K562 (cell line): ENCODE data around the gene ACHE. TPM values are rescaled to one million over a fixed set of nuclear protein-coding genes. Genes with fewer than 3 reads are reported as not detected.

Experiments
- ATAC-seq: fragments of 200-7000 bp; cut with Tn5 transposase; 3 replicates; pipeline ENCODE4 v1.9.1; 2020; ENCODE audit warnings: moderate library complexity
- BruUV-seq: library from RNA; stranded (reverse); fragments of 400-500 nt; replicated peaks from 2 replicates; lab custom pipeline; 2021; lab: Mats Ljungman, UMichigan
- CTCF ChIA-PET: fragments of 300-600 bp; formaldehyde crosslinking; extraction: SDS; loops from one replicate; lab custom pipeline; 2021; ENCODE audit warnings: low intra/inter-chr PET ratio; lab: Yijun Ruan, JAX
- POLR2A ChIA-PET: fragments of 300-600, 350-650 bp; sonication (Branson Sonifier 250); formaldehyde crosslinking; extraction: SDS; loops from one replicate; lab custom pipeline; 2021; ENCODE audit warnings: antibody characterized with exemption, inconsistent platforms; lab: Yijun Ruan, JAX
- DNase-seq, 4 experiments: peaks; one replicate each; pipeline versions ENCODE4 v3.0.0 to v3.0.0-alpha.2; 2011 to 2018; ENCODE audit warnings: low spot score in 3 of 4, mixed read lengths in 3 of 4; ENCODE audit errors: extremely low read depth in 1 of 4
- FAIRE-seq: peaks from 2 replicates; lab custom pipeline; 2011; peaks lifted over from hg19 to GRCh38; lab: Jason Lieb, UNC
- H2AFZ ChIP-seq: 2 replicates; pipeline ENCODE4 v1.6.0; 2011; ENCODE audit warnings: low read depth, low read length, control low read depth, inconsistent platforms
- H3K27ac ChIP-seq: fragments of 200-600 bp; 3 replicates; pipeline ENCODE4 v1.8.0; 2011; ENCODE audit warnings: low read depth, mild to moderate bottlenecking, control low read depth, inconsistent platforms, low read length, moderate library complexity, mixed read lengths; ENCODE audit errors: extremely low read depth
- H3K27me3 ChIP-seq, 2 experiments: fragments of 300-600 bp in 1 of 2; 2 replicates in 1 of 2; 3 replicates in 1 of 2; pipeline versions ENCODE4 v1.6.0 to v1.8.0; 2011; ENCODE audit warnings: inconsistent platforms in 2 of 2, low read length in 2 of 2, mild to moderate bottlenecking in 1 of 2, mixed read lengths in 1 of 2, moderate library complexity in 1 of 2; ENCODE audit not compliant: control insufficient read depth in 2 of 2, insufficient read depth in 2 of 2
- H3K36me3 ChIP-seq: fragments of 300-600 bp; 3 replicates; pipeline ENCODE4 v1.8.0; 2011; ENCODE audit warnings: mild to moderate bottlenecking, low read length, inconsistent platforms; ENCODE audit not compliant: control insufficient read depth, insufficient read depth
- H3K4me1 ChIP-seq, 2 experiments: fragments of 200-600 bp in 1 of 2; replicated peaks in 1 of 2; 2 replicates in 1 of 2; 3 replicates in 1 of 2; pipeline versions ENCODE4 v1.5.1 to v1.8.0; 2011; ENCODE audit warnings: inconsistent platforms in 2 of 2, low read length in 2 of 2, mild to moderate bottlenecking in 1 of 2, mixed read lengths in 1 of 2, moderate library complexity in 1 of 2; ENCODE audit not compliant: control insufficient read depth in 2 of 2, insufficient read depth in 2 of 2
- H3K4me2 ChIP-seq: 2 replicates; pipeline ENCODE4 v1.6.1; 2011; ENCODE audit warnings: low read length, control low read depth, inconsistent platforms, mixed read lengths; ENCODE audit not compliant: insufficient read depth
- H3K4me3 ChIP-seq: fragments of 200-600 bp; sonication (generic), shearing (Covaris generic); 2 replicates; pipeline ENCODE4 v1.5.1; 2016; ENCODE audit warnings: control low read depth, inconsistent platforms
- H3K79me2 ChIP-seq: fragments of 200-600 bp; 3 replicates; pipeline ENCODE4 v1.8.0; 2011; ENCODE audit warnings: low read length, inconsistent platforms; ENCODE audit not compliant: control insufficient read depth, insufficient read depth
- H3K9ac ChIP-seq, 2 experiments: 2 replicates each; pipeline versions ENCODE4 v1.6.0 to v1.6.1; 2011; ENCODE audit warnings: low read depth in 2 of 2, low read length in 2 of 2, control low read depth in 1 of 2, inconsistent platforms in 1 of 2, mild to moderate bottlenecking in 1 of 2, mixed read lengths in 1 of 2; ENCODE audit not compliant: insufficient read depth in 1 of 2
- H3K9me1 ChIP-seq: one replicate; pipeline ENCODE4 v1.6.0; 2011; ENCODE audit warnings: inconsistent platforms, mild to moderate bottlenecking, low read length, moderate library complexity; ENCODE audit not compliant: control insufficient read depth, insufficient read depth
- H3K9me3 ChIP-seq: replicated peaks from 2 replicates; pipeline ENCODE4 v1.5.1; 2011; ENCODE audit warnings: low read depth, low read length, inconsistent platforms; ENCODE audit not compliant: control insufficient read depth, insufficient read depth
- H4K20me1 ChIP-seq: replicated peaks from 2 replicates; pipeline ENCODE4 v1.6.1; 2011; ENCODE audit warnings: low read length, inconsistent platforms, mixed read lengths; ENCODE audit not compliant: control insufficient read depth, insufficient read depth
- BCL6 ChIP-seq: fragments of 250-450 bp; sonication (Bioruptor Pico); IDR thresholded peaks from 2 replicates; pipeline ENCODE4 v1.4.0; 2020
- CXXC5 ChIP-seq: fragments of 250-450 bp; sonication (Bioruptor Pico); IDR thresholded peaks from 2 replicates; pipeline ENCODE4 v1.8.0; 2022; ENCODE audit warnings: inconsistent platforms, mild to moderate bottlenecking, moderate library complexity
- E2F3 ChIP-seq: fragments of 250-450 bp; sonication (Bioruptor Pico); IDR thresholded peaks from 2 replicates; pipeline ENCODE4 v1.4.0; 2020; ENCODE audit warnings: mild to moderate bottlenecking
- ELF1 ChIP-seq: fragments of 200-800 bp; sonication (Bioruptor generic); IDR thresholded peaks from 2 replicates; pipeline ENCODE4 v1.6.1; 2016; ENCODE audit warnings: missing genetic modification characterization, missing compliant biosample characterization
- GATAD2A ChIP-seq: fragments of 450-650 bp; IDR thresholded peaks from 2 replicates; pipeline ENCODE4 v1.6.1; 2017
- HDAC2 ChIP-seq: fragments of 450-650 bp; IDR thresholded peaks from 2 replicates; pipeline ENCODE4 v1.6.1; 2016; ENCODE audit warnings: mild to moderate bottlenecking
- KLF16 ChIP-seq: IDR thresholded peaks from 2 replicates; pipeline ENCODE4 v1.6.1; 2016; ENCODE audit warnings: antibody characterized with exemption
- SAP30 ChIP-seq: fragments of 200-600 bp; sonication (generic); IDR thresholded peaks from 2 replicates; pipeline ENCODE4 v1.6.1; 2012; ENCODE audit warnings: borderline replicate concordance, low read depth, mild to moderate bottlenecking, moderate library complexity, low read length, control low read depth, inconsistent platforms; ENCODE audit not compliant: insufficient read depth, poor library complexity, severe bottlenecking
- TBL1XR1 ChIP-seq, 2 experiments: IDR thresholded peaks; 2 replicates each; pipeline ENCODE4 v1.6.1; 2012; ENCODE audit warnings: improper control_type of control experiment in 2 of 2, low read length in 2 of 2, mild to moderate bottlenecking in 1 of 2
- TEAD2 ChIP-seq: fragments of 450-650 bp; IDR thresholded peaks from 2 replicates; pipeline ENCODE4 v1.6.1; 2016; ENCODE audit warnings: missing genetic modification characterization, control low read depth, missing compliant biosample characterization
- TGIF2 ChIP-seq: sonication (generic); formaldehyde crosslinking; IDR thresholded peaks from 2 replicates; pipeline ENCODE4 v1.8.1; 2022; ENCODE audit warnings: mild to moderate bottlenecking, missing genetic modification reagents, moderate library complexity
- XRCC5 ChIP-seq: fragments of 200-400 bp; formaldehyde crosslinking; IDR thresholded peaks from 2 replicates; pipeline ENCODE4 v1.6.1; 2017; ENCODE audit warnings: low read depth, mild to moderate bottlenecking, low read length
- ZNF174 ChIP-seq: fragments of 250-450 bp; sonication (Bioruptor Pico); IDR thresholded peaks from 2 replicates; pipeline ENCODE4 v1.4.0; 2020; ENCODE audit warnings: mild to moderate bottlenecking
- ZNF253 ChIP-seq: fragments of 250-450 bp; sonication (Bioruptor Pico); conservative IDR thresholded peaks from 2 replicates; pipeline ENCODE4 v1.6.1; 2021; ENCODE audit warnings: mild to moderate bottlenecking
- ZNF274 ChIP-seq: IDR thresholded peaks from 2 replicates; pipeline ENCODE4 v1.6.1; 2011; ENCODE audit warnings: low read depth, mild to moderate bottlenecking, low read length, moderate library complexity, borderline replicate concordance
- WGBS: fragments of 100-300 bp; shearing (Covaris generic); methylation state at CpG from one replicate; pipeline ENCODE4 v1.1.6; 2016; ENCODE audit warnings: low coverage, mixed read lengths; ENCODE audit not compliant: insufficient coverage; ENCODE audit errors: missing lambda C conversion rate; 5-methylcytosine and 5-hydroxymethylcytosine counted together
- in situ Hi-C: fragments of 300-500 bp; cut with MboI; formaldehyde crosslinking; loops from 4 replicates; pipeline ENCODE4 v1.15.0; 2018; ENCODE audit warnings: inconsistent platforms, mixed read lengths
- intact Hi-C: fragments of 100-400 bp; cut with micrococcal nuclease; formaldehyde crosslinking; loops from 2 replicates; pipeline ENCODE4 v1.14.2; 2022
- polyA plus RNA-seq, 8 experiments: library from polyadenylated mRNA; depleted of rRNA in 4 of 8; stranded (reverse) in 5 of 8; unstranded in 3 of 8; fragments of >200 nt; fragmentation: Nextera tagmentation in 2 of 8; fragmentation: Illumina TruSeq in 1 of 8; extraction: Ambion mirVana in 2 of 8; extraction: Trizol in 1 of 8; gene quantifications; 2 replicates each; pipeline versions ENCODE4 v1.2.1 to v1.2.3, GENCODE V29; 2011 to 2014; ENCODE audit warnings: inconsistent platforms in 1 of 8, missing spikeins in 1 of 8
- total RNA-seq, 7 experiments: library from RNA; depleted of rRNA in 6 of 7; stranded (reverse); fragments of >200 nt in 6 of 7; fragmentation: Illumina TruSeq in 2 of 7; extraction: Trizol in 2 of 7; gene quantifications; 2 replicates each; pipeline versions ENCODE4 v1.2.1 to v1.2.3, GENCODE V29; 2011 to 2021; ENCODE audit warnings: low replicate concordance in 1 of 7
- TF ChIP-seq, protein P1 (sequence below): fragments of 450-650 bp; conservative IDR thresholded peaks from 2 replicates; pipeline ENCODE4 v1.6.1; 2016; ENCODE audit warnings: missing genetic modification characterization, low read depth, mild to moderate bottlenecking, missing compliant biosample characterization, moderate library complexity
- TF ChIP-seq, protein P2 (sequence below): sonication (generic); formaldehyde crosslinking; IDR thresholded peaks from 2 replicates; pipeline ENCODE4 v1.8.1; 2023; ENCODE audit warnings: mild to moderate bottlenecking, missing genetic modification reagents
- TF ChIP-seq, protein P3 (sequence below), 3 experiments: IDR thresholded peaks in 2 of 3; conservative IDR thresholded peaks in 1 of 3; 2 replicates each; pipeline ENCODE4 v1.5.1; 2011 to 2012; ENCODE audit warnings: low read length in 3 of 3, mild to moderate bottlenecking in 3 of 3, control low read depth in 2 of 3, improper control_type of control experiment in 1 of 3, inconsistent platforms in 1 of 3, low read depth in 1 of 3, mixed read lengths in 1 of 3, moderate library complexity in 1 of 3; ENCODE audit not compliant: insufficient read depth in 2 of 3

ACHE gene
- total and polyA plus RNA-seq, 9 of the 15 experiments (the other 6 are each of a cell fraction or from before 2014, with no cell fraction given) = 0.04 to 8.8 (median 1.9) TPM

DNA sequence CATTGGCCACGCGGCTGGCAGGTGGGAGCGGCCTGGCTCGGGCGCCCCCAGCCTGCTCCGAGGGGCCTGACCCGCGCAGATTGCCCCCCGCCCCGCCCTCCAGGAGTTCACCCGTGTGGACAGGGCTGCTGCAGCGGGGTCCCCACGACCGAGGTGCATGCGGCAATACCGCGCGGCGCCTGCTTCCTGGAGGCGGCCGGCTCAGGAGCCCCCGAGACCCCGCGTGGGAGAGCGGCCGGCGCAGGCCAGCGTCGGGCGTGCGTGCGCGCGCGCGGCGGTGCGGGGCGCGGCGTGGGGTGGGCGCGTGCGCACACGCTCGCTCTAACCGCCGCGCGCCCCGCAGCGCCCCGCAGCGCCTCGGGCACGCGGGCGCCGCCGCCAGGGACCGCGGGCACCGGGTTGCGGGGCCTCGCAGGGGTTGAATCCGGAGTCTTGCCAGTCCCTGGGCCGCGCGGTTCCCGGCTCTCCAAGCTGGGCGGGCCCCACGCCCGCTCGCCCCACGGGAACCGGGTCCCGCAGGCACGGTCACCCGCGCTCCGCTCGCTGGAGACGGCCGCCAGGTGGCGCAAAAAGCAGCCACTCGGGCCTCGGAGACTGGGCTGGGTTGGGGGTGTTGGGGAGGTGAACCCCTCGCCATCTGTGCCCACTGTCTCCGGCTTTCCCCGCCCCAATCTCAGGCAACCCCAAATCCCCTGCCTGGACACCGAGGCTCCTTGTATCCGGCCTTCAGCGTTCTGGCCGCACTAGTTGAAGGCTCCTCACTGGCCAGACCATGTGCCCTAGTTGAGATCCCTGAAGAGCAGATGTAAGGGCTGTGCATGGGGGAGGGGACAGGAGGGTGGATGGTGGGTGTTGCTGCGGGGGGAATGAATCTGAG, 1.3 kb upstream of the ACHE start:
- Histone ChIP-seq H3K4me1 (peaks cover 27 to 71% of the 10 kb centered on the region in 2 experiments), H3K36me3 (no peaks in the 10 kb centered on the region), H2AFZ (peak overlapping the region; percentile 96), H3K4me2 (peak overlapping the region; percentile 81), H3K9me3 (no peaks in the 10 kb centered on the region), H3K9me1 (no peaks in the 10 kb centered on the region), H4K20me1 (no peaks in the 10 kb centered on the region), H3K4me3 (peak overlapping the region; percentile 39), H3K79me2 (no peaks in the 10 kb centered on the region; the same call in 2 of the 3 replicates), H3K27me3 (no peaks in the 10 kb centered on the region), H3K9ac (peak overlapping the region; percentile 44 to 86), H3K27ac (peak overlapping the region; percentile 48)
- no peak for FAIRE-seq
- DNase-seq = peak; percentile 77 to 80 (median 78)
- WGBS = 8% methylated on average over 44 of the region's 95 CpGs
- in situ Hi-C loops (no loop called here), intact Hi-C loops (loop anchor here (1.0 to 5.0 kb wide), 6 partner anchors 69 to 385 kb away; no protein-coding TSS in a partner anchor)
- CTCF ChIA-PET = interaction anchor here (0.6 to 3.1 kb wide), 6 partner anchors 134 to 295 kb away, joined by 3 to 44 read pairs (median 6); no protein-coding TSS in a partner anchor
- POLR2A ChIA-PET = interaction anchor here (0.6 to 2.1 kb wide), 5 partner anchors 13 to 362 kb away, joined by 3 to 7 read pairs (median 4); partner anchors contain the start of gene SRRT
- ATAC-seq = peak; percentile 53
- no TSS peak for BruUV-seq
- TF ChIP-seq TEAD2 (tag) = no peak
- TF ChIP-seq TGIF2 = no peak
- TF ChIP-seq, protein P1, sequence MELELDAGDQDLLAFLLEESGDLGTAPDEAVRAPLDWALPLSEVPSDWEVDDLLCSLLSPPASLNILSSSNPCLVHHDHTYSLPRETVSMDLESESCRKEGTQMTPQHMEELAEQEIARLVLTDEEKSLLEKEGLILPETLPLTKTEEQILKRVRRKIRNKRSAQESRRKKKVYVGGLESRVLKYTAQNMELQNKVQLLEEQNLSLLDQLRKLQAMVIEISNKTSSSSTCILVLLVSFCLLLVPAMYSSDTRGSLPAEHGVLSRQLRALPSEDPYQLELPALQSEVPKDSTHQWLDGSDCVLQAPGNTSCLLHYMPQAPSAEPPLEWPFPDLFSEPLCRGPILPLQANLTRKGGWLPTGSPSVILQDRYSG (tag) = no peak
- TF ChIP-seq TBL1XR1 (IDR thresholded peaks at IDR 0.05; ENCODE audit: low read length in 2 of 2) = 0 out of 4 replicates have a peak, but pooled peaks of 1 of the 2 experiments have one; percentile 62
- no peak for TF ChIP-seq BCL6
- 0 out of 2 replicates have a peak, but pooled peaks have one; percentile 35 for TF ChIP-seq XRCC5
- TF ChIP-seq KLF16 = no peak
- no peak for TF ChIP-seq ELF1 (tag)
- TF ChIP-seq, protein P2, sequence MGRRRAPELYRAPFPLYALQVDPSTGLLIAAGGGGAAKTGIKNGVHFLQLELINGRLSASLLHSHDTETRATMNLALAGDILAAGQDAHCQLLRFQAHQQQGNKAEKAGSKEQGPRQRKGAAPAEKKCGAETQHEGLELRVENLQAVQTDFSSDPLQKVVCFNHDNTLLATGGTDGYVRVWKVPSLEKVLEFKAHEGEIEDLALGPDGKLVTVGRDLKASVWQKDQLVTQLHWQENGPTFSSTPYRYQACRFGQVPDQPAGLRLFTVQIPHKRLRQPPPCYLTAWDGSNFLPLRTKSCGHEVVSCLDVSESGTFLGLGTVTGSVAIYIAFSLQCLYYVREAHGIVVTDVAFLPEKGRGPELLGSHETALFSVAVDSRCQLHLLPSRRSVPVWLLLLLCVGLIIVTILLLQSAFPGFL = peak; percentile 5; the same call in 1 of the 2 replicates
- TF ChIP-seq HDAC2 = 0 out of 2 replicates have a peak, but pooled peaks have one; percentile 15
- TF ChIP-seq ZNF174 = no peak
- TF ChIP-seq E2F3 = no peak
- TF ChIP-seq ZNF274 = no peak
- TF ChIP-seq, protein P3, sequence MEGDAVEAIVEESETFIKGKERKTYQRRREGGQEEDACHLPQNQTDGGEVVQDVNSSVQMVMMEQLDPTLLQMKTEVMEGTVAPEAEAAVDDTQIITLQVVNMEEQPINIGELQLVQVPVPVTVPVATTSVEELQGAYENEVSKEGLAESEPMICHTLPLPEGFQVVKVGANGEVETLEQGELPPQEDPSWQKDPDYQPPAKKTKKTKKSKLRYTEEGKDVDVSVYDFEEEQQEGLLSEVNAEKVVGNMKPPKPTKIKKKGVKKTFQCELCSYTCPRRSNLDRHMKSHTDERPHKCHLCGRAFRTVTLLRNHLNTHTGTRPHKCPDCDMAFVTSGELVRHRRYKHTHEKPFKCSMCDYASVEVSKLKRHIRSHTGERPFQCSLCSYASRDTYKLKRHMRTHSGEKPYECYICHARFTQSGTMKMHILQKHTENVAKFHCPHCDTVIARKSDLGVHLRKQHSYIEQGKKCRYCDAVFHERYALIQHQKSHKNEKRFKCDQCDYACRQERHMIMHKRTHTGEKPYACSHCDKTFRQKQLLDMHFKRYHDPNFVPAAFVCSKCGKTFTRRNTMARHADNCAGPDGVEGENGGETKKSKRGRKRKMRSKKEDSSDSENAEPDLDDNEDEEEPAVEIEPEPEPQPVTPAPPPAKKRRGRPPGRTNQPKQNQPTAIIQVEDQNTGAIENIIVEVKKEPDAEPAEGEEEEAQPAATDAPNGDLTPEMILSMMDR (IDR thresholded peaks at IDR 0.05 in 2 of 3, conservative IDR thresholded peaks at IDR 0.05 in 1 of 3; ENCODE audit: insufficient read depth in 2 of 3, low read depth in 1 of 3, low read length in 3 of 3) = peak; percentile 79 to 94 (median 84)
- no peak for TF ChIP-seq SAP30
- peak; percentile 40 for TF ChIP-seq CXXC5 (CRISPR knock-in tag)
- 0 out of 2 replicates have a peak, but pooled peaks have one; percentile 11 for TF ChIP-seq GATAD2A
- no peak for TF ChIP-seq ZNF253 (CRISPR knock-in tag)
